ENCODE measurements around the gene SLC17A2.
"Not testable (repeated sequence)": the region's sequence is repeated elsewhere in the genome, so short reads cannot be mapped to it uniquely, and the experiment has no call there.

- TF ChIP-seq POLR2A (IDR thresholded peaks at IDR 0.05); CTCF (IDR thresholded peaks at IDR 0.05 in 8 of 11, conservative IDR thresholded peaks at IDR 0.05 in 3 of 11); POLR2AphosphoS5 (IDR thresholded peaks at IDR 0.05): not testable (repeated sequence)
Observed at GRCh38 chr6:25929785-25930184, 706 bp downstream of the SLC17A2 start.

Data from spleen (tissue), 7 donors.